ENCODE measurements around the gene RBM23. TPM values are rescaled to one million over a fixed set of nuclear protein-coding genes. Genes with fewer than 3 reads are reported as not detected.
A peak's percentile ranks its signal among the peaks of the same experiment; 100 is the strongest.

Gene RBM23
- total RNA-seq, 1 donor from 2014 or later = 86.4 TPM

DNA sequence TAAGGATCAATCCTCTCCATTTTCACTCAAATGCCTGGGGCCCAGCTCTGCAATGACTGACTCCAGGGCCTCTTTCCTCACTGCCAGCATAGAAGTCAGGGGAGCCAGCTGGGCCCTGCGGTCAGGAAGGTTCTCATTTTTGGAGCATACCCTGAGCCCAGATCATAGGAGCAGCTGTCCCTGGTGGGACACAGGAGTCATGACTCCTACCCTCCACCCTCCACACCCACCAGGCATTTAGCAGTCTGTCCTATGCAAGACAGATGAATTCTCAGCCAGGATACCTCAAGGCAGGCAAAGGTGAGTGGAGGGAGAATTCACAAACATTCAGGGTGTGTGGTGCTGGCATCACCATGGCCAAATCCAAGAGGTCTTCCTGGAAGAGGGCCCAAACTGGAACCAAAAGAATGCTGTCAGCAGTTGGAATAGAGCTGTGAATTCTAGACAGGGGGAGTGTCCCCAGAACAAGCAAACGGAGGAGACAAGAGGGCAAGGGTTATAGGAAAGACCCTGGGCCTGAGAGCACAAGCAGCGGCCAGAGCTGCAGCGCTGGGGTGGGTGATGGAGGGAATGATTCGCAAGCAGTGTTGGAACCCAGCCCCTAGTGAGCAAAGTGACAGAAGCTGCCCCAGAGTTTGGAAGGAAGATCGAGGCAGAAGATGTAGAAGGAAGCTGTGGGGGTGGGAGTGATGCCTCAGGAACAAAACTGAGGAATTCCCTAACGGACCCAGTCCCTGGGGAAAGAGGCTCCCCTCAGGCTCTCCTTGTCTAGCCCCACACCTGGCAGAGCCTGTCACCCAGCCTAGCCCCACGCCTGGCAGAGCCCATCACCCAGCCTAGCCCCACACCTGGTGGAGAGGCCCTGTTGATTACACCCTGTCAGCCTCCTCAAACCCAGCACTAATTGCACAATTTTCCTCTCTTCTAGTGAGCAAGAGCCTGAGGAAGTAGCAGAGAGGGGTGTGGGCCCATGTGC is 40.4 kb downstream of the RBM23 start:
- Mint-ChIP-seq H3K4me3 (no peak overlapping the region), H3K4me1 (ENCODE audit: low read depth) (peaks cover 6% of the 10 kb centered on the region), H3K27me3 (ENCODE audit: insufficient read depth) (peaks cover 4% of the 10 kb centered on the region), H3K27ac (no peak overlapping the region), H3K9me3 (no peaks in the 10 kb centered on the region), H3K36me3 (ENCODE audit: low read depth) (peaks cover 35% of the 10 kb centered on the region)
- DNase-seq (ENCODE audit: low spot score) = no peak
- intact Hi-C loops (cut with micrococcal nuclease) = no loop called here

DNA sequence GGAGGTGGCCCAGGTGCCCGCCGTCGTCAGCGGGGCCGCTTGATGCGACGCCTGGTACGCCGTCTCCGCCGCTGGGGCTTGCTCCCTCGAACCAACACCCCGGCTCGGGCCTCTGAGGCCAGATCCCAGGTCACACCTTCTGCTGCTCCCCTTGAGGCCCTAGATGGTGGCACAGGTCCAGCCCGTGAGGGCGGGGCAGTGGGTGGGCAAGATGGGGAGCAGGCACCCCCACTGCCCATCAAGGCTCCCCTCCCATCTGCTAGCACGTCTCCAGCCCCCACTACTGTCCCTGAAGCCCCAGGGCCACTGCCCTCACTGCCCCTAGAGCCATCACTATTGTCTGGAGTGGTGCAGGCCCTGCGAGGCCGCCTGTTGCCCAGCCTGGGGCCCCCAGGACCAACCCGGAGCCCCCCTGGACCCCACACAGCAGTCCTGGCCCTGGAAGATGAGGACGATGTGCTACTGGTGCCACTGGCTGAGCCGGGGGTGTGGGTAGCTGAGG is 41.9 kb downstream of the RBM23 start:
- peaks cover 2% of the 10 kb centered on the region for H3K27me3 Mint-ChIP-seq (ENCODE audit: insufficient read depth)
- H3K4me1 Mint-ChIP-seq (ENCODE audit: low read depth) = peaks cover 15% of the 10 kb centered on the region
- H3K27ac Mint-ChIP-seq = no peak overlapping the region
- H3K36me3 Mint-ChIP-seq (ENCODE audit: low read depth) = peaks cover 40% of the 10 kb centered on the region
- intact Hi-C loops (cut with micrococcal nuclease) = no loop called here
- no peak overlapping the region for H3K4me3 Mint-ChIP-seq
- no peak for DNase-seq (ENCODE audit: low spot score)
- H3K9me3 Mint-ChIP-seq = no peaks in the 10 kb centered on the region

DNA sequence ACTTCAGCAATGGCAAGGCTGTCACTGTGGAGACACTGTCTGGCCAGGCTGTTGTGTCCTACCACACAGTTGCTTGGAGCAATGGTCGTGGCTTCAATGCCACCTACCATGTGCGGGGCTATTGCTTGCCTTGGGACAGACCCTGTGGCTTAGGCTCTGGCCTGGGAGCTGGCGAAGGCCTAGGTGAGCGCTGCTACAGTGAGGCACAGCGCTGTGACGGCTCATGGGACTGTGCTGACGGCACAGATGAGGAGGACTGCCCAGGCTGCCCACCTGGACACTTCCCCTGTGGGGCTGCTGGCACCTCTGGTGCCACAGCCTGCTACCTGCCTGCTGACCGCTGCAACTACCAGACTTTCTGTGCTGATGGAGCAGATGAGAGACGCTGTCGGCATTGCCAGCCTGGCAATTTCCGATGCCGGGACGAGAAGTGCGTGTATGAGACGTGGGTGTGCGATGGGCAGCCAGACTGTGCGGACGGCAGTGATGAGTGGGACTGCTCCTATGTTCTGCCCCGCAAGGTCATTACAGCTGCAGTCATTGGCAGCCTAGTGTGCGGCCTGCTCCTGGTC is 43.1 kb downstream of the RBM23 start:
- no peaks in the 10 kb centered on the region for H3K9me3 Mint-ChIP-seq
- no peak overlapping the region for H3K27ac Mint-ChIP-seq
- no peak for DNase-seq (ENCODE audit: low spot score)
- peaks cover 41% of the 10 kb centered on the region for H3K36me3 Mint-ChIP-seq (ENCODE audit: low read depth)
- intact Hi-C loops (cut with micrococcal nuclease) = no loop called here
- peaks cover 22% of the 10 kb centered on the region for H3K4me1 Mint-ChIP-seq (ENCODE audit: low read depth)
- no peaks in the 10 kb centered on the region for H3K27me3 Mint-ChIP-seq (ENCODE audit: insufficient read depth)
- H3K4me3 Mint-ChIP-seq = no peak overlapping the region

DNA sequence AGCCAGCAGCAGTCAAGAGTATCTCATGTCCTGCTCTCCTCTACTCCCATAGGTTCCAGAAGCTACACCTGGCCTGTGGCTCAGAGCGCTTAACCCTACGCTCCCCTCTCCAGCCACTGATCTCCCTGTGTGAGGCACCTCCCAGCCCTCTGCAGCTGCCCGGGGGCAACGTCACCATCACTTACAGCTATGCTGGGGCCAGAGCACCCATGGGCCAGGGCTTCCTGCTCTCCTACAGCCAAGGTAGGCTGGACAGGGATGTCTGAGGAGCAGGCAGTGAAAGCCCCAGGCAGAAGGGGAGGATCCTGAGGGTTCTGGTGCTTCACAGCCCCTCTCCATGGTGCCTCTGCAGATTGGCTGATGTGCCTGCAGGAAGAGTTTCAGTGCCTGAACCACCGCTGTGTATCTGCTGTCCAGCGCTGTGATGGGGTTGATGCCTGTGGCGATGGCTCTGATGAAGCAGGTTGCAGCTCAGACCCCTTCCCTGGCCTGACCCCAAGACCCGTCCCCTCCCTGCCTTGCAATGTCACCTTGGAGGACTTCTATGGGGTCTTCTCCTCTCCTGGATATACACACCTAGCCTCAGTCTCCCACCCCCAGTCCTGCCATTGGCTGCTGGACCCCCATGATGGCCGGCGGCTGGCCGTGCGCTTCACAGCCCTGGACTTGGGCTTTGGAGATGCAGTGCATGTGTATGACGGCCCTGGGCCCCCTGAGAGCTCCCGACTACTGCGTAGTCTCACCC is 43.8 kb downstream of the RBM23 start:
- peaks cover 42% of the 10 kb centered on the region for H3K36me3 Mint-ChIP-seq (ENCODE audit: low read depth)
- intact Hi-C loops (cut with micrococcal nuclease) = no loop called here
- no peak overlapping the region for H3K27ac Mint-ChIP-seq
- H3K9me3 Mint-ChIP-seq = no peaks in the 10 kb centered on the region
- H3K4me3 Mint-ChIP-seq = no peak overlapping the region
- H3K4me1 Mint-ChIP-seq (ENCODE audit: low read depth) = peaks cover 27% of the 10 kb centered on the region
- DNase-seq (ENCODE audit: low spot score) = no peak
- H3K27me3 Mint-ChIP-seq (ENCODE audit: insufficient read depth) = no peaks in the 10 kb centered on the region

DNA sequence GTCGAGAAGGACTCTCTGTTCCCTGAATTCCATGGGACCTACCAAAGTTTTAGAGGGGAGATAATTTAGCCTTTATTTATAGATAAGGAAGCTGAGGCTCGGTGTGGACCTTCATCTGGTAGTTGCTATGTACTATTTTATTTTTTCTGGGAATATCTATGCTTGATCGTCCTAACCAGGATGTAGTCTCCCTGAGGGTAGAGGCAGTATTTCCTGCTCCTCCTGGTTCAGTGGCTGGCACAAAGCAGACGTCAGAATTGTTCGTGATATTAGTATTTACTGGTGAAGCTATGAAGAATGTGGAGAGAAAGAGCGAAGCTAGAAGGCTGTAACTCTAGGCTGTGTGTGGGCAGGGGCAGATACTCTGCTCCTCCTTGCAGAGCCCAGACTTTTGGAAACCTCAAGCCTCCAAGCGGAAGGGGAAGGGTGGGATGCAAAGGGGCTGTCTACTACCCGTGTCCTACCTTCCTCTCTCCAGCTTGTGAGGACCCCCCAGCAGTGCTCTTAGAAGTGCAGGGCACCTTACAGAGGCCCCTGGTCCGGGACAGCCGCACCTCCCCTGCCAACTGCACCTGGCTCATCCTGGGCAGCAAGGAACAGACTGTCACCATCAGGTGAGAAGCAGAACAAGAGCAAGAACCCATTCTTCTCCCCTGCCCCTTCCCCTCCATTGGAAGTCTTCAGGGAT is 46.0 kb downstream of the RBM23 start:
- intact Hi-C loops (cut with micrococcal nuclease) = loop anchor here (1.0 to 5.0 kb wide), 4 partner anchors 27 to 956 kb away; partner anchors contain the start of gene PRMT5
- no peaks in the 10 kb centered on the region for H3K27me3 Mint-ChIP-seq (ENCODE audit: insufficient read depth)
- peak overlapping the region; percentile 80 for H3K27ac Mint-ChIP-seq
- peaks cover 22% of the 10 kb centered on the region for H3K4me1 Mint-ChIP-seq (ENCODE audit: low read depth)
- H3K9me3 Mint-ChIP-seq = no peaks in the 10 kb centered on the region
- H3K4me3 Mint-ChIP-seq = peak overlapping the region; percentile 87
- DNase-seq (ENCODE audit: low spot score) = no peak
- peaks cover 29% of the 10 kb centered on the region for H3K36me3 Mint-ChIP-seq (ENCODE audit: low read depth)

DNA sequence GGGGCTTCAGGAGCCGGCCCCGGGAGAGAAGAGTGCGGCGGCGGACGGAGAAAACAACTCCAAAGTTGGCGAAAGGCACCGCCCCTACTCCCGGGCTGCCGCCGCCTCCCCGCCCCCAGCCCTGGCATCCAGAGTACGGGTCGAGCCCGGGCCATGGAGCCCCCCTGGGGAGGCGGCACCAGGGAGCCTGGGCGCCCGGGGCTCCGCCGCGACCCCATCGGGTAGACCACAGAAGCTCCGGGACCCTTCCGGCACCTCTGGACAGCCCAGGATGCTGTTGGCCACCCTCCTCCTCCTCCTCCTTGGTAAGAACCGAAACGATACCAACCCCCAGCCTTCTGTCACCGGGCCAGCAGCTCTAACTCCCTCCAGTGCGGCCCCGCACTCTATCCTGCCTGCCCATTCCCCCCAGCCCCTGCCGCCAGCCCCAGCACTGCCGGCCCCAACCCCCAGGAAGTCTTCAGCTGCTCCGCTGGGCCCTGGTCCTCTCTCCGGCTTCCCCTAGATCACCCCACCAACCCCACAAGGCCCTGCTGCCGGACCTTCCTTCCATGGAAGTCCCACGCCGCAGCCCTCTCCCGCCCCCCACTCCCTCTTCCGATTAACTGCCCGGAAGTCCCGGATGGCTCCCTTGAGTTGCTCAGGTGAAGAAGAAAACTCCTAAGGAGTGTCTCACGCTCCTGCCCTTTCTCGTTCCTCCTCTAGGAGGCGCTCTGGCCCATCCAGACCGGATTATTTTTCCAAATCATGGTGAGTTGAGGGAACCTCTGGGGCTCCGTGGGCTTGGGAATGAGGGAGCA is 46.7 kb downstream of the RBM23 start:
- Mint-ChIP-seq H3K27ac (peak overlapping the region; percentile 80), H3K4me1 (ENCODE audit: low read depth) (peaks cover 22% of the 10 kb centered on the region), H3K27me3 (ENCODE audit: insufficient read depth) (no peaks in the 10 kb centered on the region), H3K36me3 (ENCODE audit: low read depth) (peaks cover 23% of the 10 kb centered on the region), H3K4me3 (peak overlapping the region; percentile 91), H3K9me3 (no peaks in the 10 kb centered on the region)
- intact Hi-C loops (cut with micrococcal nuclease) = loop anchor here (1.0 to 5.0 kb wide), 4 partner anchors 28 to 955 kb away; partner anchors contain the start of gene PRMT5
- DNase-seq (ENCODE audit: low spot score) = peak; percentile 63

DNA sequence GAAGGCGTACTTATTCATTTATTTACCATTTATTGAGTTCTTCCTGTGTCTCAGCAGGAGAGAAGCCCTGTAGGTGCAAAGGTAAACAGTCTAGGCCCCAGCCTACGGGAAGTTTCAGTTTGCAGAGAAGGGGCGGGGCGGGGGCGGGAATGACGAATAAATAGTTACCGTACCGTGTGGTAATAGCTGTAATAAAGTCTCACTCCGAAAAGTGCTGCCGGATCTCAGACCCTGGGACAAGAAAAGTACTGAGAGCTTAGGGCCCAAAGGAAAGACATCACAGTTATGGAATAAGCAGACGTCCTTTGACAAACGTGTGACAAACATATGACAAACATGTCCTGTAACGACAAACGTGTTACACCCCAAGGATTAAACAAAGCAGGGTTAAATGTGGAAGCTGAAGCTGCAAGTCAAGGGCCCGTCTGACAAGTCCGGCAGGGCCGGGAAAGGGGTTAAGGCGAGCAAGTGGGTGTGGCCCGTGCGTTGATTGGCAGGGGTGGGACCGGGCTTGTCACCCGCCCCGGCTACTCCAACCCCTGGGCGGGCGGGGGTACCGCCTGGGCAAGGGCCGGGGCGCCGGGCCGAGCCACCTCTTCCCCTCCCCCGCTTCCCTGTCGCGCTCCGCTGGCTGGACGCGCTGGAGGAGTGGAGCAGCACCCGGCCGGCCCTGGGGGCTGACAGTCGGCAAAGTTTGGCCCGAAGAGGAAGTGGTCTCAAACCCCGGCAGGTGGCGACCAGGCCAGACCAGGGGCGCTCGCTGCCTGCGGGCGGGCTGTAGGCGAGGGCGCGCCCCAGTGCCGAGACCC is 47.5 kb downstream of the RBM23 start, which contains the start of gene LRP10:
Gene LRP10, plus strand, starts transcription at position 517 of the 809 bp plus-strand sequence. CDS start 564 bp downstream, outside the sequence.
- Mint-ChIP-seq H3K4me3 (peak within 1 kb of the TSS; percentile 91), H3K36me3 (ENCODE audit: low read depth) (peaks cover 24% of the 10 kb centered on the region), H3K4me1 (ENCODE audit: low read depth) (peaks cover 26% of the 10 kb centered on the region), H3K27me3 (ENCODE audit: insufficient read depth) (no peaks in the 10 kb centered on the region), H3K27ac (peak within 1 kb of the TSS; percentile 95), H3K9me3 (no peaks in the 10 kb centered on the region)
- intact Hi-C loops (cut with micrococcal nuclease) = loop anchor here (1.0 to 5.0 kb wide), 14 partner anchors 13 to 1602 kb away; partner anchors contain the start of genes ABHD4, ACIN1, C14orf119 and DAD1
- peak; percentile 79 for DNase-seq (ENCODE audit: low spot score)

DNA sequence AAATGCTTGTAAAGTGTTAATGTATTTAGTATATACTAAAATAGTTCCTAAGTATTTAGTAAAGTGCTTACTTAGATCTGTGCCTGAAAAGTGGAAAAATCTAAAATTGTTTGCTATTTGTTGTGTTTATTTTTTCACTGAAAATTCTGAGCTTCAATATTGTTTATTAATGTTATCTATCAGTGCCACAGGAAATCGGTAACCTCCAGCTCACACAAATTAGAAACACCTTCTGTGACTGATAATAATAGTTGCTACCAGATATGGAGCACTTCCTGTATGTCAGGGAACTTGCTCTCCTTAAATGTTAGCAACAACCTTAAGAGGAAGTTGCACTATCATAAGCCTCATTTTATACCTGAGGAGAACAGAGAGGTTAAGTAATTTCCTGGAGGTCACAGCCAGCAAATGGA is 48.1 kb downstream of the RBM23 start:
- Mint-ChIP-seq H3K4me1 (ENCODE audit: low read depth) (peaks cover 27% of the 10 kb centered on the region), H3K9me3 (no peaks in the 10 kb centered on the region), H3K36me3 (ENCODE audit: low read depth) (peaks cover 18% of the 10 kb centered on the region), H3K27ac (peak overlapping the region; percentile 95), H3K4me3 (peak overlapping the region; percentile 91), H3K27me3 (ENCODE audit: insufficient read depth) (no peaks in the 10 kb centered on the region)
- no peak for DNase-seq (ENCODE audit: low spot score)
- intact Hi-C loops (cut with micrococcal nuclease) = loop anchor here (1.0 to 5.0 kb wide), 11 partner anchors 13 to 1602 kb away; partner anchors contain the start of genes ABHD4, ACIN1, C14orf119 and DAD1

DNA sequence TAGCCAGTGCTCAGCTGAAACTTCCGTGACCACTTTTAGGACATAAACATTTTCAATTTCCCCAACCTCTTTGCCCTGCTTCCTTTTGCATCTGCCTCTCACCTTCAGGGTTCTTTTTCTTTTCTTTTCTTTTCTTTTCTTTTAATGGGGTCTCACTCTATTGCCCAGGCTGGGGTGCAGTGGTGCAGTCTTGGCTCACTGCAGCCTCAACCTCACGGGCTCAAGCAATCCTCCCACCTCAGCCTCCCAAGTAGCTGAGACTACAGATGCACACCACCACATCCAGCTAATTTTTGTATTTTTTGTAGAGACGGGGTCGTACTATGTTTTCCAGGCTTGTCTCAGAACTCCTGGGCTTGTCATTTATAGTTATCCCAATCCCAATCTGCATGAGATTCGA is 52.1 kb downstream of the RBM23 start:
- Mint-ChIP-seq H3K4me3 (no peak overlapping the region), H3K4me1 (ENCODE audit: low read depth) (peaks cover 19% of the 10 kb centered on the region), H3K27me3 (ENCODE audit: insufficient read depth) (peaks cover 2% of the 10 kb centered on the region), H3K36me3 (ENCODE audit: low read depth) (peaks cover 5% of the 10 kb centered on the region), H3K27ac (no peak overlapping the region), H3K9me3 (peaks cover 2% of the 10 kb centered on the region)
- intact Hi-C loops (cut with micrococcal nuclease) = no loop called here
- DNase-seq (ENCODE audit: low spot score) = no peak

DNA sequence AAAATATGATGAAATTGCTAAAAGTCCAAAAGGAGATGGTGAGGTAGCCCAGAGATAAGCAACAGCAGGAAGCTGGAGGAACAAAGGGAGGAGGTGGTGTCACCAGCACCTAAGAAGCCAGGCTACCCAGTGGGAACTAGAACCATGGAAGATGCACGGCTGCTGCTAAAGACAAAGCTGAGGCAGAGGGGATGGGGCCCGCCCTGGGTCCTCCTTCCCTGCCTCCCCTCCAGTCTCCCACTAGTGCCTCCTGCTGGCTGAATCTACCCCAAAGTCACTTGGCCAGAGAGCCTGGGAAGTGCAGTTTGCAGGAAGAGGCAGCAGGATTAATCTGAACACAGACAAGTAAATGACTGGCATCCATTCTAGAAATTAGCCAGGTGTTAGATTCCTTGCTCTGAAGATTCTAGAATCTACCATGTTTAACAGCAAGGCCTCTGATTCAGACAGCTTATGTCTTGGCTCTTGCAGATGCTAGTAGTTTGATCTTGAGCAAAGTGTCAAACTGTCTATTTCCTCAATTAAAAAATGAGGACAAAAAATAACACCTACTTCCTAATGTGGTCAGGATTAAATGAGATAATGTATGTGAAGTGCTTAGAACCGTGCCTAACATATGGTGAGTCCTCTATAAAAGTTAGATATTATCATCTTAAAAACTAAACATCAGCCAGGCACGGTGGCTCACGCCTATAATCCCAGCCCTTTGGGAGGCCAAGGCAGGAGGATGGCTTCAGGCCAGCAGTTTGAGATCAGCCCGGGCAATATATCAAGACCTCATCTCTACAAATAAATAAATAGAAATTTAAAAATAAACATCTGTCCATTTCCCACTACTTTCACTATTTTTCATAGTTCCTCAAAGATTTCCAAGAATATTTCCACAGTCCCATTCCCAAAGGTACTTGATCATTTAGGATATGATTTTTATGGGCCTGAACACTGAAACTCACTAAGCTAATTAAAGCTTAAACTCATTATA is 53.2 kb downstream of the RBM23 start:
- peaks cover 8% of the 10 kb centered on the region for H3K9me3 Mint-ChIP-seq
- H3K4me1 Mint-ChIP-seq (ENCODE audit: low read depth) = peaks cover 11% of the 10 kb centered on the region
- no peak for DNase-seq (ENCODE audit: low spot score)
- peaks cover 7% of the 10 kb centered on the region for H3K36me3 Mint-ChIP-seq (ENCODE audit: low read depth)
- no peak overlapping the region for H3K4me3 Mint-ChIP-seq
- H3K27ac Mint-ChIP-seq = no peak overlapping the region
- H3K27me3 Mint-ChIP-seq (ENCODE audit: insufficient read depth) = peaks cover 12% of the 10 kb centered on the region
- intact Hi-C loops (cut with micrococcal nuclease) = no loop called here

All from activated T-helper 1 cell treated with anti-CD3 and anti-CD28 coated beads, Interleukin-12 subunit alpha, Interleukin-12 subunit beta, Interleukin-2, Interleukin-4 antibody, amounts not matched to agents 30 ng/mL and 10 ng/mL and 1 ng/mL, durations not matched to agents 14 hours and 24 hours and 36 hours (primary cell).